HEK293 (cell line): Measurements from ENCODE around the gene SNX10.

Source experiments
- CTCF ChIP-seq: fragments of 450-650 bp; formaldehyde crosslinking; IDR thresholded peaks from 2 replicates; pipeline ENCODE4 v1.5.1; 2016; ENCODE audit warnings: missing biosample characterization, missing genetic modification characterization
- EGR2 ChIP-seq: fragments of 450-650 bp; formaldehyde crosslinking; IDR thresholded peaks from 2 replicates; pipeline ENCODE4 v1.5.1; 2016; ENCODE audit warnings: low read depth, missing biosample characterization, missing genetic modification characterization
- ZNF274 ChIP-seq, 2 experiments: fragments of 200-500 bp in 1 of 2; fragments of 450-650 bp in 1 of 2; sonication (Bioruptor generic) in 1 of 2; formaldehyde crosslinking in 1 of 2; IDR thresholded peaks; 2 replicates each; pipeline versions ENCODE4 v1.5.1 to v1.6.1; 2014 to 2016; ENCODE audit warnings: borderline replicate concordance in 1 of 2, inconsistent platforms in 1 of 2, low read length in 1 of 2, missing biosample characterization in 1 of 2, missing genetic modification characterization in 1 of 2

DNA sequence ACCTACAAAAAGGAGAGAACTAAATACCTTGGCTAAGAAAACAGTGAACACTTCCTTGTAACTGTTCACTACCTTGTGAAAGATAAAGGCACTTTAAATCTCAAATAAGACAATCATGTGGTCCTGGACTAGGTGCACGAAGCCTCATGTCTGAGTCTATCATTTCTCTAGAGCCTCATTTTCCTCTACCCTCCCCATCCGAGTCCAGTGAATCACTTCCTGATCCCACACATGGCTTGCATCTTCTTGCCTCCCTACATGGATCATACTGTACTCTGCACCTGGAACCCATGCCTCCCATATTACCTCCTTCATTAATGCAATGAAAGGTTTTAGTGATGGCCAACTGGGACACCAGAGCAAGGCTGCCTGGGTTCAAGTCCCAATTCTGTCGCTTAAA lies 34.5 kb downstream of the SNX10 start:
- TF ChIP-seq CTCF (tag by site-specific recombination) (no peak), EGR2 (tag by site-specific recombination) (no peak), ZNF274 (IDR thresholded peaks at IDR 0.05; ENCODE audit: low read length) (no peak), ZNF274 (tag by site-specific recombination; IDR thresholded peaks at IDR 0.05; ENCODE audit: borderline replicate concordance) (no peak)
